ENCODE results near the gene BNIPL. TPM values are rescaled to one million over a fixed set of nuclear protein-coding genes. Genes with fewer than 3 reads are reported as not detected.

Gene BNIPL, protein sequence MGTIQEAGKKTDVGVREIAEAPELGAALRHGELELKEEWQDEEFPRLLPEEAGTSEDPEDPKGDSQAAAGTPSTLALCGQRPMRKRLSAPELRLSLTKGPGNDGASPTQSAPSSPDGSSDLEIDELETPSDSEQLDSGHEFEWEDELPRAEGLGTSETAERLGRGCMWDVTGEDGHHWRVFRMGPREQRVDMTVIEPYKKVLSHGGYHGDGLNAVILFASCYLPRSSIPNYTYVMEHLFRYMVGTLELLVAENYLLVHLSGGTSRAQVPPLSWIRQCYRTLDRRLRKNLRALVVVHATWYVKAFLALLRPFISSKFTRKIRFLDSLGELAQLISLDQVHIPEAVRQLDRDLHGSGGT
- 27.7 and 70.3 TPM in 2 replicates for total RNA-seq (ENCODE audit: low replicate concordance)
- long read RNA-seq, transcript BNIPL-203 (10 exons, 2,143 nt) = major isoform, 99 of 161 reads
- long read RNA-seq, transcript BNIPL-207 (9 exons, 3,312 nt) = minor isoform, 9 of 161 reads
- long read RNA-seq, transcript BNIPL-201 (10 exons, 2,336 nt) = minor isoform, 6 of 161 reads
- long read RNA-seq, partial matches to known transcripts = 11 of 161 reads
- long read RNA-seq, other reads (novel, unspliced or antisense) = 36 of 161 reads

DNA sequence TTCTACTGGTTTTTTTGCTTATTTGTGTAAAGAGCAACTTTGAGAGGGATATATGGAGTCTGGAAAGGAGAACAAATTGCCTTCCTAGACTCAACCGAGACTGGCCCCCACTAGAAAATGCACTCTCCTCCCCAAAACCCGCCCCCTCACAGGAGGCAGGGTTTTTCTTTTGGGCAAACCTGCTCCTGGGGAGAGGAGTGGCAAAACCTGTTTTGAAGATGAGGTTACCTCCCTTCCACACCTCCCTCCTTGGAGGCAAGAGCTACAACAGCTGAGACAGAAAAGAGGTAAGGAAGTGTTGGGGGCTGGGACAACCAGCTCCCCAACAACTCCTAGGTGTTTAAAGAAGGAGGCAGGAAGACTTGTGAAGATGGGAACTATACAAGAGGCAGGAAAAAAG lies at the start of gene BNIPL:
Gene BNIPL, plus strand, starts transcription at position 231 of the 400 bp plus-strand sequence. Its CDS starts 140 bp downstream, at position 371.
- H3K27ac Mint-ChIP-seq = peak within 1 kb of the TSS; percentile 97
- H3K4me3 Mint-ChIP-seq = peak within 1 kb of the TSS; percentile 91
- H3K36me3 Mint-ChIP-seq = peaks cover 33% of the 10 kb centered on the region
- TF ChIP-seq, protein P1, sequence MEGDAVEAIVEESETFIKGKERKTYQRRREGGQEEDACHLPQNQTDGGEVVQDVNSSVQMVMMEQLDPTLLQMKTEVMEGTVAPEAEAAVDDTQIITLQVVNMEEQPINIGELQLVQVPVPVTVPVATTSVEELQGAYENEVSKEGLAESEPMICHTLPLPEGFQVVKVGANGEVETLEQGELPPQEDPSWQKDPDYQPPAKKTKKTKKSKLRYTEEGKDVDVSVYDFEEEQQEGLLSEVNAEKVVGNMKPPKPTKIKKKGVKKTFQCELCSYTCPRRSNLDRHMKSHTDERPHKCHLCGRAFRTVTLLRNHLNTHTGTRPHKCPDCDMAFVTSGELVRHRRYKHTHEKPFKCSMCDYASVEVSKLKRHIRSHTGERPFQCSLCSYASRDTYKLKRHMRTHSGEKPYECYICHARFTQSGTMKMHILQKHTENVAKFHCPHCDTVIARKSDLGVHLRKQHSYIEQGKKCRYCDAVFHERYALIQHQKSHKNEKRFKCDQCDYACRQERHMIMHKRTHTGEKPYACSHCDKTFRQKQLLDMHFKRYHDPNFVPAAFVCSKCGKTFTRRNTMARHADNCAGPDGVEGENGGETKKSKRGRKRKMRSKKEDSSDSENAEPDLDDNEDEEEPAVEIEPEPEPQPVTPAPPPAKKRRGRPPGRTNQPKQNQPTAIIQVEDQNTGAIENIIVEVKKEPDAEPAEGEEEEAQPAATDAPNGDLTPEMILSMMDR (conservative IDR thresholded peaks at IDR 0.05) = no peak
- peaks cover 5% of the 10 kb centered on the region for H3K4me1 Mint-ChIP-seq (ENCODE audit: unreplicated experiment)
- peaks cover 4% of the 10 kb centered on the region for H3K9me3 Mint-ChIP-seq
- no peak for DNase-seq (ENCODE audit: extremely low spot score, unreplicated experiment)
- H3K27me3 Mint-ChIP-seq = no peaks in the 10 kb centered on the region

DNA sequence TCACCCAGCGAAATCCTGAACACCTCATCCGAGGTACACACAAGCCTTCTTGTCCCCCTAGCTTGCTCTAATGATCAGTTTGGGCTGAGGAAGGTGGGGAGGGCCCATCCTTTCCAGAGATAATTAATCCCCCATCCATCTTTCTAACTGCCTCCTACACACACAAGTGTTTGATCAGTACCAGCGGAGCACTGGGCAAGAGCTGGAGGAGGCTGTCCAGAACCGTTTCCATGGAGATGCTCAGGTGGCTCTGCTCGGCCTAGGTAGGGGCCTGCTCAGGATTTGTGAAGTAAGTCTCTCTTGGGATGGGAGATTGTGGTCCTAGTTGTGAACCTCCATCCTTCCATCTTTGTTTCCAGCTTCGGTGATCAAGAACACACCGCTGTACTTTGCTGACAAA lies 48.5 kb upstream of the BNIPL start:
- no peak for DNase-seq (ENCODE audit: extremely low spot score, unreplicated experiment)
- Mint-ChIP-seq H3K9me3 (no peaks in the 10 kb centered on the region), H3K4me3 (no peak overlapping the region), H3K27me3 (no peaks in the 10 kb centered on the region), H3K4me1 (ENCODE audit: unreplicated experiment) (no peaks in the 10 kb centered on the region), H3K36me3 (no peaks in the 10 kb centered on the region), H3K27ac (no peak overlapping the region)
- TF ChIP-seq, protein P1 (conservative IDR thresholded peaks at IDR 0.05) = no peak

DNA sequence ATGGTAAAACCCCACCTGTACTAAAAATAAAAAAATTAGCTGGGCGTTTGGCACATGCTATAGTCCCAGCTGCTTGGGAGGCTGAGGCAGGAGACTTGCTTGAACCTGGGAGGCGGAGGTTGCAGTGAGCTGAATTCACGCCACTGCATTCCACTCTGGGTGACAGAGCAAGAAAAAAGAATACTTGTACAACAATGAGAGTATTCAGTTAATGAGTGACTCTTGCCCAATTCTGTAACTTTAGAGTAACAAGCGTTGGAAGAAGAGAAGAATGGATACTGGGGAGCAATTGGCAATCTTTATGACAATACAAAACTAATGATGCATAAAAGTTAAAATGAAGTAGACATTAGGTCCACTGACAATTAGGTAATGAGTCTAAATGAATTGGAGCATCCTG lies 43.8 kb upstream of the BNIPL start:
- no peak for DNase-seq (ENCODE audit: extremely low spot score, unreplicated experiment)
- H3K36me3 Mint-ChIP-seq = no peaks in the 10 kb centered on the region
- H3K27me3 Mint-ChIP-seq = no peaks in the 10 kb centered on the region
- H3K4me1 Mint-ChIP-seq (ENCODE audit: unreplicated experiment) = no peaks in the 10 kb centered on the region
- H3K27ac Mint-ChIP-seq = no peak overlapping the region
- no peaks in the 10 kb centered on the region for H3K9me3 Mint-ChIP-seq
- no peak overlapping the region for H3K4me3 Mint-ChIP-seq
- TF ChIP-seq, protein P1 (conservative IDR thresholded peaks at IDR 0.05) = no peak

DNA sequence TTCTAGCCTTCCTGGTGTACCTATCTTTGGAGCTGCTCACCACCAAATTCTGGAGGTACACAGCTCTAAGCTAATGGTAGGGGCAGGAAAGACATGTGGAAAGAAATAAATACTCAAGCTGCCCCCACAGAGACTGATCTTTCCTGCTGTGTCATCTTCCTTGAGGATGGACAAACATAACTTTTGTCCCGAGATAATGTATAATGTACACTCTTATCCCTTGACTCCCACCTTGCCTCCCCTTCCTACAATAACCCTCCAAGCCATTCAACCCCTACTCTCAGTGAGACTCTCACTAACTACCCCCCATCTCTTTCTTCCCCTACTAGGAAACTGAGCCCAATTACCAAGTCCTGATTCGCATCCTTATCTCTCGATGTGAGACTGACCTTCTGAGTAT lies 42.1 kb upstream of the BNIPL start:
- H3K9me3 Mint-ChIP-seq = no peaks in the 10 kb centered on the region
- no peak overlapping the region for H3K27ac Mint-ChIP-seq
- TF ChIP-seq, protein P1 (conservative IDR thresholded peaks at IDR 0.05) = no peak
- H3K36me3 Mint-ChIP-seq = no peaks in the 10 kb centered on the region
- H3K4me3 Mint-ChIP-seq = no peak overlapping the region
- no peak for DNase-seq (ENCODE audit: extremely low spot score, unreplicated experiment)
- no peaks in the 10 kb centered on the region for H3K4me1 Mint-ChIP-seq (ENCODE audit: unreplicated experiment)
- no peaks in the 10 kb centered on the region for H3K27me3 Mint-ChIP-seq

DNA sequence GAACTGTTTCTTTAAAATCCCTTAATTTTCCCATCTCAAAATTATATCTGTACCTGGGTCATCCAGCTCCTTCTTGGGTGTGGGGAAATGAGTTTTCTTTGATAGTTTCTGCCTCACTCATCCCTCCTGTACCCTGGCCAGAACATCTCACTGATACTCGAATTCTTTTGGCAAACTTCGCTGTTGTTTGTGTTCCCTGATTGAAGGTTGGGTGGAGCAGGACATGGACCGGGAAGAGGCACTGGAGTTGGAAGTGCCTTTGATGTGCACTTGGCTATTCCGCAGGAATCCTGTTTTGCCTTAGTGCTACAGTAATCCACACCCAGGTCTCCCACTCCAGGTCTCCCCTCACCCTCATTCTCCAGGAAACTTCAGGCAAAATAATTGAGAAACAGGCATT lies 40.9 kb upstream of the BNIPL start:
- peaks cover 1% of the 10 kb centered on the region for H3K36me3 Mint-ChIP-seq
- no peaks in the 10 kb centered on the region for H3K9me3 Mint-ChIP-seq
- H3K27me3 Mint-ChIP-seq = no peaks in the 10 kb centered on the region
- H3K4me1 Mint-ChIP-seq (ENCODE audit: unreplicated experiment) = no peaks in the 10 kb centered on the region
- DNase-seq (ENCODE audit: extremely low spot score, unreplicated experiment) = no peak
- TF ChIP-seq, protein P1 (conservative IDR thresholded peaks at IDR 0.05) = no peak
- H3K4me3 Mint-ChIP-seq = no peak overlapping the region
- peak overlapping the region; percentile 29 for H3K27ac Mint-ChIP-seq
